Ramos (cell line): Measurements from ENCODE around the gene IDH3A.

Experiments used
- in situ Hi-C: fragments of 300-500 bp; cut with MboI; formaldehyde crosslinking; loops from one replicate; pipeline ENCODE4 v1.14.3; 2022; ENCODE audit warnings: low sequenced_read_pairs; ENCODE audit not compliant: unreplicated experiment

IDH3A gene

DNA sequence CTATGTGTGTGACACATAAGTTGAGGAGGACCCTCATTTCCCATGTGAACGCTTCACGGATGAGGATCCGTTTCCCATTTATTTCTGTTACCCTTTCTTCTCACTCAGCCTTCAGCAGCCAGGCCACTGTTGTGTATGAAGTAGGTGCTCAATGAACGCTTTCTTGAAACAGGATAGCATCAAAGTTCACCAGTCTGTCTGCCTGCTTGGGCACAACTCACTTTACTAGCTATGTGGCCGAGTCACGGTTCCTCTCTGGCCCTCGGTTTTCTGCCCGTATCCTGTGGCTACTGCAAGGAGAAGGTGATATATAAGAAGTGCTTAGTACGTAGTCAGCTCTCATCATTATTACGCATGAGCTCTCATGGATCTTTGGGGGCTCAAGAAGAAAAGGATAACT lies 62.8 kb downstream of the IDH3A start:
- in situ Hi-C loops, result no loop called here

DNA sequence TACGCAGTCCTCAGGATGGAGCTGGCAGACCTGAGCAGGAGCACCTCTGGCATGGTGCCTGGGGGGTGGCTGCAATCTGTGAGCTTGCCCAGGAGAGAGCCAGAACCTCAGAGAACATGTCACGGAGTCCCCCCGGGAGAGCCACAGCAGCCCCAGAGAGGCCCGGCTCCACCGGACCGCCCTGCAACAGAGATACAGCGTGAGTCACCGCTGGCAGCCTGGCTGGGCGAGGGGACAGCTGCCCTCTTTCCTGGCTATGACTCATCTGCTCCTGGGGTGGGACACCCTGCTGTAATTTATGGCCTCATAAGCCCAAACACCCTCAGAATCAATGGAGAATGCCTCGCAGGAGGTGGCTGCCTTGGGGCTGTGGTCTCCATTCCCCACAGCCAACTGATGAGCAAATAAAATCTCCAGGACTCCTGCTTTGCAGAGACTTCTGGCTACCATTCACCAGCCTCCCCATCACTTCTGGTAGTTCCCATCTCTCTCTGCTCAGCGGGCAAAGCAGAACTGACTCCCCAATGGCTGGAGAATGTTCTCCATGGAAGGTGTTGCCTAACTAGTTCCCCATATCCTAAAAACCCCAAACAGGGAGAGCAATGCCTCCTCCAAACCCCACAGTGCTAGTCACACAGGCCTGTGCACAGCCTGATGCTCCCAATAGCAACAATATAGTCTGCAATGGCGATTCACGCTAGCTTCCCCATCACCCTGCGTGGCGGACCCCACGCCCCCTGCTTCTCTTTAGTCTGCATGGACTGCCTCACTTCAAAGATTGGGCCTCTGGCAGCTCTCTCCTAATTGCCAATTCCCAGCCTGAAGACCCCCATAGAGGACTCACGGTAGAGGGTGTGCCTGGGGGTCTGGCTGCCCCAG lies 63.6 kb downstream of the IDH3A start:
- in situ Hi-C loops, result no loop called here

DNA sequence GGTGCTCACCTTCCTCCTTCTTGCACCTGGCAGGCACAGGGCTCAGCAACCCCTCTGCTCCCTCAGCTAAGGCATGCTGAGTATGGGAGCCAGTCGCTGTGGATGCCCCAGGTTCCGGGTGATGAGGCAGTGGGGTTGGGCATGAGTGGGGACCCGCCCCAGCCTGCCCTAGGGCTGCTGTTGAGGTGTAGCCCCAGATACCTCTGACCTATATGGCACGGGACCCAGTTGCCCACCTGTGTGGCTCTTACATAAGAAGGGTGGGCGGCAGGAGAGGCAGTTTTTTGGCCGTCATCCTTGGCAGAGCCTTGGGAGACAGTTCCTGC lies 64.2 kb downstream of the IDH3A start:
- in situ Hi-C loops, result no loop called here

DNA sequence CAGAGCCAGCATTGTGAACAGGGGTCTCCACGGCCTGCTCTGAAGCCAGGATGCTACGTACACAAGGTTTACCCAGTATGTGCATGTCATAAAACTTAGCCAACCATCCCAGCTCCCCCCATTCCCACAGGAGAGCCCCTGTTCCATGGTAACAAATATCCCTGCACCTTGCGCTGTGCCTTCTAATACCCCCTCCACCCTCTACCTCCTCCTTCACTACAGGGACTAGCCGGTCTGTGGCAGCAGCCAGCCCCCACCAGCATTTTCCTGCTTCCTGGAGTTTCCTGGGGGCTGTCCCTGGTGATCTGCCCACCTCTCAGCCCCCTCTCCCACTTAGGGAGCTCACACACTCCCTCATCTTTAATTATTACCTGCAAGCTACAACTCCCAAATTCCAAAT lies 64.8 kb downstream of the IDH3A start:
- in situ Hi-C loops, result no loop called here

DNA sequence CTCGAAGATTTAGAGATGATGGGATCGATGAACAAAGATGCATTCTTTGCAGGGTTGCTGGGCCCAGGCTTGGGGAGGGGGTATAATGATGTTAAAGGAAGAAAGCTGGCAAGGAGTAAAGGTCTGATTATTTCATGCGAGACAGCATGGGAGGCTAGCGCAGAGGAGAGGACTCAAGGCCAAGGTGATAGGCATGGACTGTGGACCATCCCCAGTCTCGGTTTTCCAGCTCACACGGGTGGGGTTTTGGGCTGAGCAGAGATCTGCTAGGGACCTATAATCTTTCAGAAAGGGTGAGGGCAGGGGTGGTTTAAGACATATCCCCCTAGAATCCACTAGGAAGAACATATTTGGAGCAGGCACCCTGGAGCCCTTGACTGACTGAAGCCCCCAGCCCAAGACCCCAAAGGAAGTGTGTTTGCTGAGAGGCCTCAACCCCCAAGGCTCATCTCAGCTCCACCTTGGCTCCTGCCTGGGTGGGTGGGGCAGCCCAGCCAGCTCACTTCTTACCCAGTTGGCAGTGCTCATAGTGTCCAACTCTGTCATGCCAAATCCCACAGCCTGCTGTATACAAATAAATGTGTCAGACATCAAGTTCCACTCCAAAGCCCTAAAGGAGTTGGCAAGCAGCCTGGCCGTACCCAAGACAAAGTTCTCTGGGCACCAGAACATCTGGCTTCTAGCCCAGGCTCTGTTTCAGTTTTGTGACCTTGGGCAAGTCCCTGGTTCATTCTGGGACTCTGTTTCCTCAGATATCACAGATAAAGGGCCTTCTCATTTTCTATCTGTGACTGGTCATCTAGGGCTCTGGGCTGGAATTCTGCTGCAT lies 67.3 kb downstream of the IDH3A start:
- in situ Hi-C loops, result no loop called here

DNA sequence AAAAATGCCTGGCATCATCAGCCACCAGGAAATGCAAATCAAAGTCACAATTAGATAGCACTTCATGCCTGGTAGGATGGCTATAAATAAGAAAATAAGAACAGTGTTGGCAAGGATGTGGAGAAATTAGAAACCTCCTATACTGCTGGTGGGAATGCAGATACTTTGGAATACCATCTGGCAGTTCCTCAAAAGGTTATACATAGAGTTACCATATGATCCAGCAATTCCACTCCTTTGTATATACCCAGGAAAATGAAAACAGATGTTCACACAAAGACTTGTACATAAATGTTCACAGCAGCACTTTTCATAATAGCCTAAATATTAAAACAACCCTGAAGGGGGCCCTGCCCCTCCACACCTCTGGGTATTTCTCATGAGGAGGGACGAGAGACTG lies 71.6 kb downstream of the IDH3A start:
- in situ Hi-C loops, result no loop called here
